Measurements from ENCODE around the gene STEAP1B. TPM values are rescaled to one million over a fixed set of nuclear protein-coding genes. Genes with fewer than 3 reads are reported as not detected.
A peak's percentile ranks its signal among the peaks of the same experiment; 100 is the strongest.

STEAP1B gene
- total RNA-seq, 1 experiment from 2014 or later = 3.2 TPM

DNA sequence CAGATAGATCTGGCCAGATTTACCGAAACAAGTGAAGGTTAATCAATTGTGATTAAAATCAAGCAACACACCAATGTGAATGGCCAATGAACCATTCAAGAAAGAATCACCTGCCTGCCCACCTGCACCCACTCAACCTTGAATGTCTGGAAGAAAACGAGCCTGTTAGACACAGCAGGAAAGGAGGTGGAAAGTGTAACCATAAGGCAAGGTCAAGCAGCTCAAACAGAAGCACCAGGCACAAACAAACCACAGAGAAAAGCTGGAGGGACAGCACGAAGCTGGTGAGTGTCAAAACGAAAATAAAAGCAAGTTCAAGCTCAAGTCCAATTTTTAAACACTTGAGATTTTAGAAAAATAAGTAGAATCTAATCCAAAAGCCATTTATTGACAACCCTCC, 64.9 kb downstream of the STEAP1B start:
- H3K9me3 Mint-ChIP-seq = no peaks in the 10 kb centered on the region
- Histone ChIP-seq H3K23me2 (ENCODE audit: insufficient read length, low read depth, low read length, poor library complexity, severe bottlenecking) (no peaks in the 10 kb centered on the region), H2BK12ac (ENCODE audit: insufficient read length, low read depth, low read length) (no peak overlapping the region), H2AK5ac (ENCODE audit: insufficient read length, low read length) (no peak overlapping the region), H2BK20ac (ENCODE audit: low read depth, low read length, poor library complexity, severe bottlenecking) (no peak overlapping the region), H3K14ac (ENCODE audit: insufficient read depth, low read length) (no peak overlapping the region), H3K9me3 (ENCODE audit: control insufficient read depth, low read depth, low read length) (no peaks in the 10 kb centered on the region), H3K9ac (ENCODE audit: extremely low read depth, insufficient read length, low read length) (no peak overlapping the region), H3K79me2 (ENCODE audit: insufficient read depth, low read length) (no peaks in the 10 kb centered on the region), H3K23ac (ENCODE audit: insufficient read length, low read depth, low read length) (no peak overlapping the region), H2BK15ac (ENCODE audit: low read depth, low read length) (no peak overlapping the region), H3K56ac (ENCODE audit: insufficient read length, low read depth, low read length) (no peak overlapping the region), H4K91ac (ENCODE audit: insufficient read length, low read depth, low read length) (no peak overlapping the region), H3K4ac (ENCODE audit: low read depth, low read length) (no peak overlapping the region), H3K27ac (ENCODE audit: insufficient read length, low read depth, low read length) (no peak overlapping the region), H3K79me1 (ENCODE audit: insufficient read depth, low read depth, low read length, poor library complexity, severe bottlenecking) (no peaks in the 10 kb centered on the region), H2AFZ (ENCODE audit: low read length) (no peak overlapping the region), H4K20me1 (ENCODE audit: control insufficient read depth, insufficient read depth, insufficient read length) (no peaks in the 10 kb centered on the region), H2BK5ac (ENCODE audit: insufficient read length, low read length) (no peak overlapping the region), H3K18ac (ENCODE audit: insufficient read length, low read depth, low read length) (no peak overlapping the region), H4K5ac (ENCODE audit: insufficient read length, low read depth, low read length) (no peak overlapping the region), H3K4me2 (ENCODE audit: insufficient read depth, insufficient read length, low read length) (no peak overlapping the region), H4K8ac (replicated peaks; ENCODE audit: insufficient read length, low read depth, low read length) (no peak overlapping the region), H3K27me3 (ENCODE audit: insufficient read depth, low read length) (no peaks in the 10 kb centered on the region), H2BK120ac (ENCODE audit: low read depth, low read length, poor library complexity, severe bottlenecking) (no peak overlapping the region), H3T11ph (ENCODE audit: low read length) (no peak overlapping the region), H3K4me1 (ENCODE audit: insufficient read depth, low read length) (peaks cover 14% of the 10 kb centered on the region)
- no peak for DNase-seq
- H3K36me3 Mint-ChIP-seq (ENCODE audit: insufficient read depth in 1 of 3, low read depth in 3 of 3) = peaks cover 0 to 2% (median 0%) of the 10 kb centered on the region in 3 experiments; a peak in 4 of 7 replicates
- WGBS (ENCODE audit: extremely low coverage, insufficient read length, low lambda C conversion rate) = no CpG with 5 or more reads among the region's 4 CpGs
- TF ChIP-seq, protein P1, sequence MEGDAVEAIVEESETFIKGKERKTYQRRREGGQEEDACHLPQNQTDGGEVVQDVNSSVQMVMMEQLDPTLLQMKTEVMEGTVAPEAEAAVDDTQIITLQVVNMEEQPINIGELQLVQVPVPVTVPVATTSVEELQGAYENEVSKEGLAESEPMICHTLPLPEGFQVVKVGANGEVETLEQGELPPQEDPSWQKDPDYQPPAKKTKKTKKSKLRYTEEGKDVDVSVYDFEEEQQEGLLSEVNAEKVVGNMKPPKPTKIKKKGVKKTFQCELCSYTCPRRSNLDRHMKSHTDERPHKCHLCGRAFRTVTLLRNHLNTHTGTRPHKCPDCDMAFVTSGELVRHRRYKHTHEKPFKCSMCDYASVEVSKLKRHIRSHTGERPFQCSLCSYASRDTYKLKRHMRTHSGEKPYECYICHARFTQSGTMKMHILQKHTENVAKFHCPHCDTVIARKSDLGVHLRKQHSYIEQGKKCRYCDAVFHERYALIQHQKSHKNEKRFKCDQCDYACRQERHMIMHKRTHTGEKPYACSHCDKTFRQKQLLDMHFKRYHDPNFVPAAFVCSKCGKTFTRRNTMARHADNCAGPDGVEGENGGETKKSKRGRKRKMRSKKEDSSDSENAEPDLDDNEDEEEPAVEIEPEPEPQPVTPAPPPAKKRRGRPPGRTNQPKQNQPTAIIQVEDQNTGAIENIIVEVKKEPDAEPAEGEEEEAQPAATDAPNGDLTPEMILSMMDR (conservative IDR thresholded peaks at IDR 0.05) = no peak
- no peaks in the 10 kb centered on the region for H3K27me3 Mint-ChIP-seq (ENCODE audit: low read depth)
- peak overlapping the region; percentile 25 to 92 (median 75); a peak in 5 of 7 replicates for H3K27ac Mint-ChIP-seq
- no peak overlapping the region for H3K4me3 Mint-ChIP-seq
- peaks cover 32 to 35% of the 10 kb centered on the region in 2 experiments for H3K4me1 Mint-ChIP-seq
